NT2/D1 (cell line): Measurements from ENCODE around the gene SRGAP2B.
"Not testable (repeated sequence)": the region's sequence is repeated elsewhere in the genome, so short reads cannot be mapped to it uniquely, and the experiment has no call there.

Experiments
- SUZ12 ChIP-seq: IDR thresholded peaks from 2 replicates; pipeline ENCODE4 v1.6.1; 2011; ENCODE audit not compliant: insufficient read length, insufficient read depth; ENCODE audit errors: extremely low read depth
- YY1 ChIP-seq: IDR thresholded peaks from 2 replicates; pipeline ENCODE4 v1.6.1; 2011; ENCODE audit not compliant: insufficient read length, insufficient read depth
- ZNF274 ChIP-seq: IDR thresholded peaks from 2 replicates; pipeline ENCODE4 v1.6.1; 2011; ENCODE audit warnings: mild to moderate bottlenecking, low read depth, low read length

- TF ChIP-seq YY1, ZNF274, SUZ12: not testable (repeated sequence)
Observed at GRCh38 chr1:145123062-145123395, 27.9 kb upstream of the SRGAP2B start.
